ENCODE results near the gene SREBF2. TPM values are rescaled to one million over a fixed set of nuclear protein-coding genes. Genes with fewer than 3 reads are reported as not detected.

Gene SREBF2
- total and polyA plus RNA-seq, 2 donors (not counting 1 experiment from before 2014, with no cell fraction given) = 116 to 287 TPM

DNA sequence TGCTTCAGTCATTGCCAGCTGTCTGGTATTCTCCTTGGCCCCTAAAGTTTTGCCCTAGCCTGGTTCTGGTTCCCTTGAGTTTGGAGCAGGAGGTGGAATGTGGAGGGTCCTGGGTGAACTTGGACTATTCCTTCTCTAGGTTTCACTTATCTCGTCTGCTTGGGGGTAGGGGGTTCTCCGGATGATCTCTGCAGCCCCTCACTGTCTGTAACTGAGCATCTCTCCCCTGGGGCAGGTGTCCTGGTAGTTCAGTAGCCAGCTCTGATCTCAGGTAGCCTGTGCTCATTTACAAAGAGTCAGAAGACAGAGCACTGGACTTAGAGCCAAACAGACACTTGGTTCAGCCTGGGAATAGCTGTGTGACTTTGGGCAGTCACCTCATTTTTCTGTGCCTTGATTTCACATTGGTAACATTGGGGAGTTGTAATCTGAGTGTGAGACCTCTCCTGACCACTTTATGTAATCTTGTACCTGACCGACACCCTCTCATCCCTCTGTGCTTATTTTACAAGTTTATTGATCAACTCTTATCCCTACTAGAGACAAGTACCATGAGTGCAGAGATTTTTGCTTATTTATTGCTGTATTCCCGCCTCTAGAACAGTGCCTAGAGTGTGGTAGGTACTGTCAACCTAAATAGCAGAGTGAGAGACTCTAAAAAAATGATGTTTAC is 31.6 kb upstream of the SREBF2 start:
- H3K27ac ChIP-seq (ENCODE audit: low read length in 2 of 2) = peak overlapping the region; percentile 90 to 91
- ATAC-seq (ENCODE audit: low read depth) (no peak), DNase-seq (no peak)
- Mint-ChIP-seq H3K9me3 (ENCODE audit: insufficient read depth) (no peaks in the 10 kb centered on the region), H3K27ac (peak overlapping the region; percentile 99), H3K4me1 (peaks cover 24% of the 10 kb centered on the region), H3K4me3 (peak overlapping the region; percentile 98), H3K27me3 (no peaks in the 10 kb centered on the region)
- intact Hi-C loops (cut with micrococcal nuclease) = loop anchor here (2.0 to 5.0 kb wide), 3 partner anchors 32 to 112 kb away; partner anchors contain the start of genes SNU13 and SREBF2
- peak overlapping the region; percentile 98 for H2AFZ ChIP-seq (ENCODE audit: insufficient read depth, low read depth, low read length, poor library complexity, severe bottlenecking)
- no peaks in the 10 kb centered on the region for H3K9me3 ChIP-seq (ENCODE audit: control extremely low read depth in 1 of 3, control insufficient read depth in 2 of 3, insufficient read depth in 1 of 3, low read length in 2 of 3)
- H3K79me2 ChIP-seq (ENCODE audit: control insufficient read depth, insufficient read depth, low read length) = peaks cover 44% of the 10 kb centered on the region
- H3K4me2 ChIP-seq (replicated peaks; ENCODE audit: low read depth, low read length, poor library complexity, severe bottlenecking) = peak overlapping the region; percentile 90
- no peaks in the 10 kb centered on the region for H3K27me3 ChIP-seq (replicated peaks in 1 of 4; ENCODE audit: control extremely low read depth in 1 of 4, control insufficient read depth in 3 of 4, insufficient read depth in 4 of 4, low read length in 3 of 4)
- TF ChIP-seq, protein P1, sequence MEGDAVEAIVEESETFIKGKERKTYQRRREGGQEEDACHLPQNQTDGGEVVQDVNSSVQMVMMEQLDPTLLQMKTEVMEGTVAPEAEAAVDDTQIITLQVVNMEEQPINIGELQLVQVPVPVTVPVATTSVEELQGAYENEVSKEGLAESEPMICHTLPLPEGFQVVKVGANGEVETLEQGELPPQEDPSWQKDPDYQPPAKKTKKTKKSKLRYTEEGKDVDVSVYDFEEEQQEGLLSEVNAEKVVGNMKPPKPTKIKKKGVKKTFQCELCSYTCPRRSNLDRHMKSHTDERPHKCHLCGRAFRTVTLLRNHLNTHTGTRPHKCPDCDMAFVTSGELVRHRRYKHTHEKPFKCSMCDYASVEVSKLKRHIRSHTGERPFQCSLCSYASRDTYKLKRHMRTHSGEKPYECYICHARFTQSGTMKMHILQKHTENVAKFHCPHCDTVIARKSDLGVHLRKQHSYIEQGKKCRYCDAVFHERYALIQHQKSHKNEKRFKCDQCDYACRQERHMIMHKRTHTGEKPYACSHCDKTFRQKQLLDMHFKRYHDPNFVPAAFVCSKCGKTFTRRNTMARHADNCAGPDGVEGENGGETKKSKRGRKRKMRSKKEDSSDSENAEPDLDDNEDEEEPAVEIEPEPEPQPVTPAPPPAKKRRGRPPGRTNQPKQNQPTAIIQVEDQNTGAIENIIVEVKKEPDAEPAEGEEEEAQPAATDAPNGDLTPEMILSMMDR (IDR thresholded peaks at IDR 0.05) = no peak
- no peak for TF ChIP-seq EZH2 (IDR thresholded peaks at IDR 0.05; ENCODE audit: borderline replicate concordance, insufficient read depth, low read depth, low read length, poor library complexity, severe bottlenecking)
- ChIA-PET POLR2A (interaction anchor here (0.5 to 4.2 kb wide), 10 partner anchors 20 to 596 kb away, joined by 3 to 68 read pairs (median 8); partner anchors contain the start of genes CENPM, MEI1 and SREBF2), CTCF (interaction anchor here (0.9 to 5.6 kb wide), 10 partner anchors 13 to 135 kb away, joined by 3 to 56 read pairs (median 4); partner anchors contain the start of gene MEI1)
- H4K20me1 ChIP-seq (ENCODE audit: control insufficient read depth, insufficient read depth, low read length, poor library complexity, severe bottlenecking) = no peaks in the 10 kb centered on the region
- H3K36me3 ChIP-seq (replicated peaks in 1 of 2; ENCODE audit: control extremely low read depth in 1 of 2, control insufficient read depth in 1 of 2, extremely low read depth in 1 of 2, insufficient read depth in 2 of 2, low read length in 1 of 2) = no peaks in the 10 kb centered on the region
- peak overlapping the region; percentile 81 for H3K9ac ChIP-seq (ENCODE audit: low read length)
- WGBS (ENCODE audit: insufficient coverage) = 86% methylated on average over 1 of the region's 4 CpGs
- peak overlapping the region; percentile 65 to 98 (median 96) for H3K4me3 ChIP-seq (ENCODE audit: control extremely low read depth in 1 of 5, extremely low read depth in 1 of 5, insufficient read depth in 1 of 5, low read depth in 2 of 5, low read length in 4 of 5)
- H3K4me1 ChIP-seq (ENCODE audit: control insufficient read depth in 2 of 2, insufficient read depth in 2 of 2, low read length in 2 of 2) = peaks cover 19 to 22% of the 10 kb centered on the region in 2 donors

DNA sequence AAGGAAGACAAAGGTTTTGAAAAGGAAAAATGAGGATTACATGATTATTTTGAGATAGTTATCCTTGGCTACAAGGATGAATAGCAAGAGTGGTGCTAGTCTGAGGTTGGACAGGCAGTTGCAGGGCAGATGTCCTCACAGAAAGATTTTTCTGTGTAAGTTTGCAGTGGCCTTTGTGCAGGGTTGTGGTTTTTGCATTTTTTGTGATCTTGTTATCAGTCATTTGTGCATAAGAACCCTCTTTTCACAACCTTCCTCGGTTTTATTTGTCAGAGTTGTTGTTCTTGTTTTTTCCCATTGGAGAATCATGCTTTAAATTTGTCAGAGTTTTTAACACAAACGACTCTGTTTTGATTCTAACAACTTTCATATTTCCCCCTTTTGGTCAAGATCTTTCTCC is 31.0 kb upstream of the SREBF2 start:
- no CpG with 5 or more reads among the region's 2 CpGs for WGBS (ENCODE audit: insufficient coverage)
- no peaks in the 10 kb centered on the region for H4K20me1 ChIP-seq (ENCODE audit: control insufficient read depth, insufficient read depth, low read length, poor library complexity, severe bottlenecking)
- ChIA-PET CTCF (interaction anchor here (5.6 kb wide), 1 partner anchor 103 kb away, joined by 56 read pairs; the partner anchor contains the start of gene MEI1), POLR2A (interaction anchor here (0.6 to 2.1 kb wide), 2 partner anchors 105 to 570 kb away, joined by 3 to 9 read pairs; no protein-coding TSS in a partner anchor)
- H3K79me2 ChIP-seq (ENCODE audit: control insufficient read depth, insufficient read depth, low read length) = peaks cover 46% of the 10 kb centered on the region
- H3K36me3 ChIP-seq (replicated peaks in 1 of 2; ENCODE audit: control extremely low read depth in 1 of 2, control insufficient read depth in 1 of 2, extremely low read depth in 1 of 2, insufficient read depth in 2 of 2, low read length in 1 of 2) = no peaks in the 10 kb centered on the region
- H3K4me2 ChIP-seq (replicated peaks; ENCODE audit: low read depth, low read length, poor library complexity, severe bottlenecking) = peak overlapping the region; percentile 90
- no peak overlapping the region for H2AFZ ChIP-seq (ENCODE audit: insufficient read depth, low read depth, low read length, poor library complexity, severe bottlenecking)
- ATAC-seq (ENCODE audit: low read depth) = no peak
- Mint-ChIP-seq H3K4me1 (peaks cover 24% of the 10 kb centered on the region), H3K4me3 (peak overlapping the region; percentile 98), H3K27me3 (no peaks in the 10 kb centered on the region), H3K9me3 (ENCODE audit: insufficient read depth) (no peaks in the 10 kb centered on the region), H3K27ac (no peak overlapping the region)
- H3K9ac ChIP-seq (ENCODE audit: low read length) = peak overlapping the region; percentile 81
- peaks cover 19 to 22% of the 10 kb centered on the region in 2 donors for H3K4me1 ChIP-seq (ENCODE audit: control insufficient read depth in 2 of 2, insufficient read depth in 2 of 2, low read length in 2 of 2)
- H3K27ac ChIP-seq (ENCODE audit: low read length in 2 of 2) = no peak overlapping the region
- TF ChIP-seq EZH2 (IDR thresholded peaks at IDR 0.05; ENCODE audit: borderline replicate concordance, insufficient read depth, low read depth, low read length, poor library complexity, severe bottlenecking) = no peak
- TF ChIP-seq, protein P1 (IDR thresholded peaks at IDR 0.05) = no peak
- no peak for DNase-seq
- H3K27me3 ChIP-seq (replicated peaks in 1 of 4; ENCODE audit: control extremely low read depth in 1 of 4, control insufficient read depth in 3 of 4, insufficient read depth in 4 of 4, low read length in 3 of 4) = no peaks in the 10 kb centered on the region
- intact Hi-C loops (cut with micrococcal nuclease) = loop anchor here (2.0 to 5.0 kb wide), 3 partner anchors 31 to 113 kb away; partner anchors contain the start of genes SNU13 and SREBF2
- peak overlapping the region in 1 of 5 experiments; percentile 96 for H3K4me3 ChIP-seq (ENCODE audit: control extremely low read depth in 1 of 5, extremely low read depth in 1 of 5, insufficient read depth in 1 of 5, low read depth in 2 of 5, low read length in 4 of 5)
- H3K9me3 ChIP-seq (ENCODE audit: control extremely low read depth in 1 of 3, control insufficient read depth in 2 of 3, insufficient read depth in 1 of 3, low read length in 2 of 3) = no peaks in the 10 kb centered on the region
